Ovary (tissue), 3 donors: Measurements from ENCODE around the gene CDC20.

Experiments used
- CTCF ChIP-seq, 3 donors: fragments of 450-650 bp in 2 of 3; fragments of 200-600 bp in 1 of 3; IDR thresholded peaks; one replicate each; pipeline versions ENCODE4 v1.5.1 to v1.8.0; 2016 to 2022; ENCODE audit warnings: antibody characterized with exemption in 3 of 3, mild to moderate bottlenecking in 1 of 3
- EP300 ChIP-seq: sonication (generic); formaldehyde crosslinking; IDR thresholded peaks from one replicate; pipeline ENCODE4 v1.6.1; 2017; ENCODE audit warnings: antibody characterized with exemption
- POLR2A ChIP-seq: fragments of 450-650 bp; IDR thresholded peaks from one replicate; pipeline ENCODE4 v1.6.1; 2017; ENCODE audit warnings: antibody characterized with exemption, mild to moderate bottlenecking, moderate library complexity
- donor health status: DM: no; HTN: no; CAD: no.

DNA sequence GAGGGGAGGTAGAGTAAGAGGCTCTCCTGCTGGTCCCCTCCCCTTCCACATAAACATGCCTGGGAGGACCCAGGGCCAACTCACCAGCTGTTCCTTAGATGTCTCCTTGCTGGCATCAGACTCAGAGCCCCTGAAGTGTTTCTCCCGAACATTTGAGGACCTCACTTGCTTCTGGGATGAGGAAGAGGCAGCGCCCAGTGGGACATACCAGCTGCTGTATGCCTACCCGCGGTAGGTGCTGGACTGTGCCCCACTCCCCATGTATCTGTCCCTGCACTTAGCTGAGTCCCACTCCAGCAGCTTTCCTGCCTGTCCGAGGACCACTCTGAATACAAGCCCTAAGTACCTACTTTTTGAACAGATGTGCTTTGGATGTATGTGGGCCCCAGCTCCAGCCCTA is 20.8 kb upstream of the CDC20 start:
- no peak for TF ChIP-seq CTCF (IDR thresholded peaks at IDR 0.05)
- TF ChIP-seq POLR2A = no peak
- TF ChIP-seq EP300 = no peak
